ENCODE results near the gene ZBTB38. TPM values are rescaled to one million over a fixed set of nuclear protein-coding genes. Genes with fewer than 3 reads are reported as not detected.

The ZBTB38 gene
- total and polyA plus RNA-seq, 2 of the 13 experiments (the other 11 are each of a cell fraction or from before 2014, with no cell fraction given) = 26.8 to 51.7 TPM

DNA sequence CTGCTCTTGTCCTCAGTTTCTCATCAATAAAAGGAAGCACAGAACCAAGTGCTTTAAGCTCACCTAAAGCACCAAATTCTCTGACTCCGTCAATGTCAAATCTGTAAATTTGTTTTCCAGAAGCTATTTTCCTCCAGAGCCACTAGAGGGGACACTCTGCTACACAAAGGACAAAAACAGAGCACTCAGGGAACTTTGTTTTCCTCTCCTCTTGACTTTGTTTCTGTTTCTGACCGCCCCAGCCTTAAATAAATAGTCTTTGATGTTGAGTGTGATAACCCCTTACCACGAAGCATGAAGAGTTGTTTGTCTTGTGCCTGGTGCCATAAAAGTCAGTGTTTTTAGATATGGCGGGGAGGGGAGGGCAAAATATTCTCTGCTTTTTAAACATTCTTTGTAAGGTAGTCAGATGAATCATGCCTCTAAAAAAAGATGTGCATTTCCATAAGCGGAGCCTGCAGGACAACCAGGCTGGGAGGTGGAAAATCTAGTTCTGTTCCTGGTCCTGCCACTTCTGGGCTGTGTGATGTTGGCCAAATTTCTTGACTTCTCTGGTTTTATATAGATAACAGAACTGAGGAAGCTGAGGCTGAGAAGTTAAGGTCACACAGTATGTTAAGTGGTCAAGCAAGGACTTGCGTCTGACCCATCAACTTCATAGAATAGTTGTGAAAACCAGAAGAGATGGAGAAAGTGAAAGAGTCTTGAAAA is 7.3 kb upstream of the ZBTB38 start (continued):
- TF ChIP-seq, protein P1, sequence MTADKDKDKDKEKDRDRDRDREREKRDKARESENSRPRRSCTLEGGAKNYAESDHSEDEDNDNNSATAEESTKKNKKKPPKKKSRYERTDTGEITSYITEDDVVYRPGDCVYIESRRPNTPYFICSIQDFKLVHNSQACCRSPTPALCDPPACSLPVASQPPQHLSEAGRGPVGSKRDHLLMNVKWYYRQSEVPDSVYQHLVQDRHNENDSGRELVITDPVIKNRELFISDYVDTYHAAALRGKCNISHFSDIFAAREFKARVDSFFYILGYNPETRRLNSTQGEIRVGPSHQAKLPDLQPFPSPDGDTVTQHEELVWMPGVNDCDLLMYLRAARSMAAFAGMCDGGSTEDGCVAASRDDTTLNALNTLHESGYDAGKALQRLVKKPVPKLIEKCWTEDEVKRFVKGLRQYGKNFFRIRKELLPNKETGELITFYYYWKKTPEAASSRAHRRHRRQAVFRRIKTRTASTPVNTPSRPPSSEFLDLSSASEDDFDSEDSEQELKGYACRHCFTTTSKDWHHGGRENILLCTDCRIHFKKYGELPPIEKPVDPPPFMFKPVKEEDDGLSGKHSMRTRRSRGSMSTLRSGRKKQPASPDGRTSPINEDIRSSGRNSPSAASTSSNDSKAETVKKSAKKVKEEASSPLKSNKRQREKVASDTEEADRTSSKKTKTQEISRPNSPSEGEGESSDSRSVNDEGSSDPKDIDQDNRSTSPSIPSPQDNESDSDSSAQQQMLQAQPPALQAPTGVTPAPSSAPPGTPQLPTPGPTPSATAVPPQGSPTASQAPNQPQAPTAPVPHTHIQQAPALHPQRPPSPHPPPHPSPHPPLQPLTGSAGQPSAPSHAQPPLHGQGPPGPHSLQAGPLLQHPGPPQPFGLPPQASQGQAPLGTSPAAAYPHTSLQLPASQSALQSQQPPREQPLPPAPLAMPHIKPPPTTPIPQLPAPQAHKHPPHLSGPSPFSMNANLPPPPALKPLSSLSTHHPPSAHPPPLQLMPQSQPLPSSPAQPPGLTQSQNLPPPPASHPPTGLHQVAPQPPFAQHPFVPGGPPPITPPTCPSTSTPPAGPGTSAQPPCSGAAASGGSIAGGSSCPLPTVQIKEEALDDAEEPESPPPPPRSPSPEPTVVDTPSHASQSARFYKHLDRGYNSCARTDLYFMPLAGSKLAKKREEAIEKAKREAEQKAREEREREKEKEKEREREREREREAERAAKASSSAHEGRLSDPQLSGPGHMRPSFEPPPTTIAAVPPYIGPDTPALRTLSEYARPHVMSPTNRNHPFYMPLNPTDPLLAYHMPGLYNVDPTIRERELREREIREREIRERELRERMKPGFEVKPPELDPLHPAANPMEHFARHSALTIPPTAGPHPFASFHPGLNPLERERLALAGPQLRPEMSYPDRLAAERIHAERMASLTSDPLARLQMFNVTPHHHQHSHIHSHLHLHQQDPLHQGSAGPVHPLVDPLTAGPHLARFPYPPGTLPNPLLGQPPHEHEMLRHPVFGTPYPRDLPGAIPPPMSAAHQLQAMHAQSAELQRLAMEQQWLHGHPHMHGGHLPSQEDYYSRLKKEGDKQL (CRISPR knock-in tag; IDR thresholded peaks at IDR 0.05; ENCODE audit: low read depth) = peak; percentile 93
- TF ChIP-seq ZNF747 (CRISPR knock-in tag; IDR thresholded peaks at IDR 0.05; ENCODE audit: borderline replicate concordance) (no peak), ZNF558 (CRISPR knock-in tag; IDR thresholded peaks at IDR 0.05; ENCODE audit: borderline replicate concordance) (no peak), PRDM15 (CRISPR knock-in tag; IDR thresholded peaks at IDR 0.05) (no peak), ZNF724P (CRISPR knock-in tag; IDR thresholded peaks at IDR 0.05; ENCODE audit: borderline replicate concordance) (no peak; the same call in 1 of the 2 replicates), HDAC6 (IDR thresholded peaks at IDR 0.05; ENCODE audit: low read depth, low read length) (no peak), ZNF607 (CRISPR knock-in tag; IDR thresholded peaks at IDR 0.05; ENCODE audit: borderline replicate concordance) (peak; percentile 76), ELF1 (CRISPR knock-in tag; IDR thresholded peaks at IDR 0.05) (peak; percentile 31; the same call in 1 of the 2 replicates), PAF1 (CRISPR knock-in tag; IDR thresholded peaks at IDR 0.05) (no peak), CAMTA2 (CRISPR knock-in tag; IDR thresholded peaks at IDR 0.05; ENCODE audit: borderline replicate concordance) (no peak), ZNF768 (CRISPR knock-in tag; IDR thresholded peaks at IDR 0.05) (peak; percentile 95; the same call in 1 of the 2 replicates), RAD51 (IDR thresholded peaks at IDR 0.05; ENCODE audit: borderline replicate concordance) (no peak), TCF12 (IDR thresholded peaks at IDR 0.05) (no peak), TCF12 (CRISPR knock-in tag; IDR thresholded peaks at IDR 0.05) (peak; percentile 52; the same call in 1 of the 2 replicates), HIVEP1 (CRISPR knock-in tag; IDR thresholded peaks at IDR 0.05) (no peak)
- TF ChIP-seq, protein P2, sequence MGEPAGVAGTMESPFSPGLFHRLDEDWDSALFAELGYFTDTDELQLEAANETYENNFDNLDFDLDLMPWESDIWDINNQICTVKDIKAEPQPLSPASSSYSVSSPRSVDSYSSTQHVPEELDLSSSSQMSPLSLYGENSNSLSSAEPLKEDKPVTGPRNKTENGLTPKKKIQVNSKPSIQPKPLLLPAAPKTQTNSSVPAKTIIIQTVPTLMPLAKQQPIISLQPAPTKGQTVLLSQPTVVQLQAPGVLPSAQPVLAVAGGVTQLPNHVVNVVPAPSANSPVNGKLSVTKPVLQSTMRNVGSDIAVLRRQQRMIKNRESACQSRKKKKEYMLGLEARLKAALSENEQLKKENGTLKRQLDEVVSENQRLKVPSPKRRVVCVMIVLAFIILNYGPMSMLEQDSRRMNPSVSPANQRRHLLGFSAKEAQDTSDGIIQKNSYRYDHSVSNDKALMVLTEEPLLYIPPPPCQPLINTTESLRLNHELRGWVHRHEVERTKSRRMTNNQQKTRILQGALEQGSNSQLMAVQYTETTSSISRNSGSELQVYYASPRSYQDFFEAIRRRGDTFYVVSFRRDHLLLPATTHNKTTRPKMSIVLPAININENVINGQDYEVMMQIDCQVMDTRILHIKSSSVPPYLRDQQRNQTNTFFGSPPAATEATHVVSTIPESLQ (CRISPR knock-in tag; conservative IDR thresholded peaks at IDR 0.05) = no peak
- TF ChIP-seq, protein P3, sequence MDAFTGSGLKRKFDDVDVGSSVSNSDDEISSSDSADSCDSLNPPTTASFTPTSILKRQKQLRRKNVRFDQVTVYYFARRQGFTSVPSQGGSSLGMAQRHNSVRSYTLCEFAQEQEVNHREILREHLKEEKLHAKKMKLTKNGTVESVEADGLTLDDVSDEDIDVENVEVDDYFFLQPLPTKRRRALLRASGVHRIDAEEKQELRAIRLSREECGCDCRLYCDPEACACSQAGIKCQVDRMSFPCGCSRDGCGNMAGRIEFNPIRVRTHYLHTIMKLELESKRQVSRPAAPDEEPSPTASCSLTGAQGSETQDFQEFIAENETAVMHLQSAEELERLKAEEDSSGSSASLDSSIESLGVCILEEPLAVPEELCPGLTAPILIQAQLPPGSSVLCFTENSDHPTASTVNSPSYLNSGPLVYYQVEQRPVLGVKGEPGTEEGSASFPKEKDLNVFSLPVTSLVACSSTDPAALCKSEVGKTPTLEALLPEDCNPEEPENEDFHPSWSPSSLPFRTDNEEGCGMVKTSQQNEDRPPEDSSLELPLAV (CRISPR knock-in tag; conservative IDR thresholded peaks at IDR 0.05; ENCODE audit: low read depth) = no peak

All from HepG2 (cell line).